NCI-H345 (cell line): Measurements from ENCODE around the gene SREBF1.

Experiments used
- DNase-seq: peaks from one replicate; lab custom pipeline; 2025; lab: John Stamatoyannopoulos, UW

The SREBF1 gene

DNA sequence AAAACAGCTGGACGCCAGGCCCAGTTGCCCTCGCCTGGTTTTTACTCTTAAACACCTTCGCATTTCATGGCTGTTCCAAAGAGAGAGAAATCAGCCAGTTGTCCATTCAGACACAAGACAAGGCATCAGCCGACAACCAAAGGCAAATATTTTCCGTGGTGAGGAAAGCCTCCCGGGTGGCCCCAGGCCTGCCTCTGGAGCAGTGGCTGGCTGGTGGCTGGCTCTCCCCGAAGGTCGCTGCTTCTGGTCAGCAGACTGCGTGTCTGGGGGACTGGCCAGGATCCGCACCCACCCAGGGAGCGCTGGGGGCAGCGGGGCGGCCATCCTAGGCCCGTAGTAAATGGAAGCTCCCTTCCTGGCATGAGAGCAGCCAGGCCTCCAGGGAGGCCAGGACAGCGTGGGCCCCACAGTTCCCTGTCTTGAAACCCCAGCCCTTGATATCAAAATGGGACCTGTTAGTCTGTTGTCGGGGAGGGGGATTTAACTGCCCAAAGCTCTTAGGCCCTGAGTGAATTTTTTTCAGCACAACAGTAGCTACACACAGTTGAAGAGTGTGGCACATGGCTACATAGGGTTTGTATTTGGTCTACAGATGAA lies 57.7 kb downstream of the SREBF1 start:
- DNase-seq, result no peak

DNA sequence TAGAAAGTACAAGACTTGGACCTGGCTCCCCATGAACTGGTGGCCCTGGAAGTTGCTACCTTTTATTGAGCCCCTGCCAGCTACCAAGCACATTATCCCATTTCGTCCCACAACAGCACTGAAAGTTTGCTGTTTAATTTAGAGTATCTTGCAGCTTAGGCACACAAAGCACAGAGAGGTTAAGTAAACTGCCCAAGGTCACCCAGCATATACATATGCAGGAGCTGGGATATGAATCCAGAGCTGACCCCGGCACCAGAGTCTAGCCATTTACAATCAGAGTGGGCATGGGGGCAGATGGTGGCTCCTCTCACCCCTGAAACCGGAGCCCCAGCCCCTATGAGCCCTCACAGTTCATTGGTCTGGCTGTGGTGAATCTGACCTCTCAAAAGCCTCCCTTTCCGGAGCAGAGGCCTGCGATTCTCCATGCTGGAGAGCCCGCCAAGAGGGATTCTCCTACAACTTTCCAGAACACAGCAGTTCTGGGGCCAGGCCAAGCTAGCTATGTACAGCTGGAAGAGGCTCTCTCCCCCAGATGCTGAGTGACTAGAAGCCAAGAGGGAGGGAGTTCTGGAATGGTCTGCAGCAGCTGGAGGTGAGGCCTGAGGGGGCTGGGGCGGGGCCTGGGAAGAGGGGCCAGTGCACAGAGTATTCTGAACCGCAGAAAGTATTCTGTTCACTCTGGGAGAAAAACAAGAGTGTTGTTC lies 58.3 kb downstream of the SREBF1 start:
- no peak for DNase-seq

GRCh38 chr17:17776889-17777288 lies 59.9 kb downstream of the SREBF1 start:
- DNase-seq, result no peak

DNA sequence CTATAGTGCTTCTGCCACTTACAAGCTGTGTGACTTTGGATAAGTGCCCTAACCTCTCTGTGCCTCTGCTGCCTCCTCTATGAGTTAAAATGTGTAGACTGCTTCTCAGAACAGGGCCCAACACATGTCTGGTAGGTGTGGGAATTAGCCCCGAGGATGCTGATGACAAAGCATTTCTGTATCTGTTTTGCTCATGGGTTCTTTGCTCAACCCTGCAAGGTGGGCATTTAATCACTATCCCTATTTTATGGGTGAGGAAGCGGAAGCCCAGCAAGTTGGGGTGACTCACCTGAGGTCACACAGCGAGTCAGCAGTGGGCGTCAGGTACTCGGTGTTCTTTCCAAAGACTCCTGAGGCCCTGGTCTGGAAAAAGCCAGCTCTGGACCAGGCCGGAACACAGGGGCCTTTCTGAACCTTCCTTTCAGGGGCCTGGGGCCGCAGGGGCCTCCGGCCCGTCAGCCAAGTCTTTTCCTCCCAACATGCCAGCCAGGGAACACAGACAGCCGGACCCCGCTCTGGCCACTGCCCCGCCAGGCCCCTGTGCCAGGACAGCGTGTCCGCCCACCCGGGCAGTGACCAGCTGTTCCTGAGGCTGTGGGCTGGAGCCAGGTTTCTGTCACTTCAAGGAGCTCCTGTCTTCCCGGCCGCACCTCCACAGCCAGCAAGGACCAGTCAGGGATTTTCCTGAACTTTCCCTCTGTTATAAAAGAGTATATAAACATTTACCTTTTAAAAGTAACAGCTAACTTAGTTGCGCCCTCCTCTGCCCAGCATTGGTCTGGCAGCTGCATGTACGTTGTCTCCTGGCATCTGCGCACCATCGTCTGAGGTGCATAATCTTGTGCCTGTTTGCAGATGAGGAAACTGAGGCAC lies 62.5 kb downstream of the SREBF1 start:
- no peak for DNase-seq

DNA sequence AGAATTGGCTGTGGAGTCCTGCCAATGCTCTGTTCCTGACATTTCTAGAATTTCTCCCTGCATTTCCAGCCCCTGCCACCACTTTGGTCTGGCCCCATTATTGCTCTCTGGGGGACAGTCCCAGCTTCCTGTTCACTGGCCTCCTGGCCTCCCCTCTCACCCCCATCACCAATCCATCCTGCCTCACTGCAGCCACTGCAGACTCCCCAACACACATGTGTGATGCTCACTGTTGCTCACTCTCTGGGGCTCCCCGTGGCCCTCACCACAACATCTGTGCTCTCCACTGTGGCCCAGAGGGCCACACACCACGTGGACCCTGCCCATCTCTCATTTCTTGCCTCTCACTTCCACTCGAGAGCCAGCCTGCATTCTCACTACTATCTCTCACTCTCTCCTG lies 64.6 kb downstream of the SREBF1 start:
- no peak for DNase-seq

DNA sequence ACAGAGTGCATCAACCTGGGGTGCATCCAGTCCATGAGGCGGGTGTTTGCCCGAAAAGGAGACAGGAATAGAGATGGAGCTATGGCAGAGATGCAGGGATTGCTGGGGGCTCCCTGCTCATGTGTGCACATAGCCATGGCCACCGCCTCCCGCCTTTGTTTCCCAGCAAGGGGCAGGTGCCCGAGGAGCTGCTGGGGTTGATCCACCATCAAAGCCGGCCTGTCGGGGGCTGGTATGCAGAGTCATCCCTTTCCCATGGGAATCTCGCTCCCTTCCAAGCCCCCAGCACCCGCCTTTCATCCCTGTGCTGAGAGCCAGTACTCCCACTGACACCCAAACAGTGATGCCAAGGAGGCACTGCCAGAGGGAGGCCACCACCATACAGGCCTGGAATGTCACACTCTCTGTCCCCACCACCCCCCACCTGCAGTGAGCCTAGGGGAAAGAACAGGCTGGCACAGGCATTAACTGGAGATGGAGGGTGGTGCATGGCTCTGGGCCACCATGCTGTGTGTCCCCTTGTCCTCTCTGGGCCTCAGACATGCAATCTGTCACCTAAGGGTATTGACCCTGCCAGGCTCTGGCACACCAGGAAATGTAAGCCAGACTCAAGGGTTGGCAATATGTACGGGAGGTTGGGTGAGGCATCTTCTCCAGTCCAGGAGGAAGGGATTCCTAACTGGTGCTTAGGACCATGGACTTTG lies 65.1 kb downstream of the SREBF1 start:
- no peak for DNase-seq

DNA sequence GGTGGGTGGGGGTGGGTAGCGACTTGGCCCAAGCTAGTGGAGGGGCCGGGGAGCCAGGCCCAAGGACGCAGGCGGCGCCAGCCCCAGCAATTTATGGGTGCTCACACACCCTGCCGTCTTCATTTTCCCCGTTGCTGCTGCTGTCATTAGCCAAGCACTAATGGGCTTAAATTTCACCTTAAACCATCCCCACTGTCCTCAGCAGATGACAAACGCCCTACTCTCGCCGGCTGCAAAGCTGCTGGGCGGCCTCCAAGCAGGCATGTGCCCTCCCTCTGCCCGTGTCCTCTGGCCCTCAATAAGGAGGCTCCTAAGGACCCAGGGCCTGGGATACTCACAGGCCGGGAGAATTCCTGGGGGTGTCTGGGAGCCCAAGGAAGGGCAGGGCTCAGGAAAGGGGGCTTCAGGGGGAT lies 66.1 kb downstream of the SREBF1 start:
- DNase-seq, result no peak

DNA sequence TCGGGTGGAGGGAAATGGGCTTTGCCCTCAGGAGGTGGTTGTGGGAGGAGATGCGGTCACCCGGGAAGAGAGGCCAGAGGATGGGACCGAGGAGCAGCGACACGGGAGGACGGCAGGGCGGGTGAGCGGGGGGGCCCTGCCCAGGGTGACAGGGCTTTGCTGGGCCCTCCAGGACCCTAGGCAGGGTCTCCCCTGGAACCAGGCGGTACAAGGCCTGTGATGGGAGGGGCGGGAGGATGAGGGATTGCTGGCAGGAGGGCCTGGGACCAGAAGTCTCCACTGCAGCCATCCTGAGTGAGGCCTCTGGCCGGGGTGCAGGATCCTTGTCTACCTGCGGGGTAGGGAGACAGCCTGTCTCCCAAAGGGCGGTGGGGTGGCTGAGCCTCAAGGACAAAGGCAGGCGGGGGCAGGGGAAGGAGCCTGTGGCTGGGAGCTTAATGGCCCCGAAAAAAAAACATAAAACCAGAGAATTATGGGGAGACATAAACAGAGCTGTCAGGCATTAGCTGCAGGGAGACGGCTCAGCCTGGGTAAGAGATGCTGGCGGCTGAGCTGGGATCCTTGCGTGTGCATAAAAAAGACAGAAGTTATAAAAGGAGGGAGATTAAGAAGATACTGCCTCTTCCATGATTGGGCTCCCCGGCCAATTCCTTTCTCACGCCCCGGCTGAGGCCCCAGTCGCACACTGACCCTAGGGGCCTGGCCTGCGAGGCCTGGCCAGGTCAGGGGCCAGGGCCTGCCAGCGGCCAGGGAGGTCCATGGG lies 66.7 kb downstream of the SREBF1 start:
- no peak for DNase-seq

DNA sequence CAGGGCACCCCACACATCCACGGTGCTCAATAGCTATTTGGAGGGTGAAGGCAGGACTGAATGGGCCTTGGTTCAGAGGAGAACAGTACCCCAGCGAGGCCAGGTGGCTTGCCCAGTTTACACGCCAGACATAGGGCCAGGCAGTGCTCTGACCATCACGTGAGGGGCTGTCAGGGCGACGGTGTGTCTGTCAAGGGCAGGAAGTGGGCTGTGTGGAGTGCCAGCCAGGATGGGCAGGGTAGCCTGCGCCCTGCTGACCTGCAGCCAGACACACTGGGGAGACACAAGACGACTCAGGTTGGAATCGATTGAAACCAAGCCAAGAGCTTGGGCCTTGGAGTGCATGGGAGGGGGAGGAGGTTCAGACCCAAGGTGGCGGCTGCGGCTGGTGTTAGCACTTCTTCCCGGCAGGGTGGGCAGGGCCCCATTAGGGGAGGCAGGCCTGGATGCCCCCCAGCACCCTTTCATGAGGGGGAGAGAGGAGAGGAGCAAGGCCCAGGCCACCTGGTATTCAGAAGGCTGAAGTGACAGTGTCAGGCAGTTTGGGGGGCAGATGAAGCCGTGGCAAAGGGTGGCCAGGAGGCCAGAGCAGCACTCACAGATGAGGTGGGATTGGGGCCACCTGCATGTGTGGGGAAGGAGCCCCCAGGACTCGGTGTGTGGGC lies 68.2 kb downstream of the SREBF1 start:
- DNase-seq, result no peak

DNA sequence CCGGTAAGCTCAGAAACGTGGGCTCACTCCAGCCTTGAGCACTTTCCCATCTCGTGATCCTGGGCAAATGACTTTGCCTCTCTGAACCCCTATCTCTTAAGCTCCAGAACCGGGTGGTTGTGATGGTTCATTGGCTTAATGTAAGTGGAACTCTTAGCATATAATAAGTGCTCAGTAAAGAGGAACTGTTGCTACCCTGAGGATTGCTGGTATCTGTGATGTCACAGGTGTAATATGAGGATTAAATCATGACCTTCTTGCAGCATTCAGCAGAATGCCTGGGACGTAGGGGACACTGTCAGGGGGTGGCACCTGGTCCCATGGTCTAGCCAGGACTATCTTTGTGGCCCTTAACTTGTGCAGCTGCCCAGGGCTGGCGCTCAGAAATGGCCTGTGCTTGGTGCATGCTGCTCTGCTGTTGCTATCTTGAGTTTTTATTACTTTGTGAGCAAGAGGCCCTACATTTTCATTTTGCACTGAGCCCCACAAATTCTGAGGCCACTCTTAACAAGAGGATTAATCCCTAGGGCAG lies 68.8 kb downstream of the SREBF1 start:
- no peak for DNase-seq

DNA sequence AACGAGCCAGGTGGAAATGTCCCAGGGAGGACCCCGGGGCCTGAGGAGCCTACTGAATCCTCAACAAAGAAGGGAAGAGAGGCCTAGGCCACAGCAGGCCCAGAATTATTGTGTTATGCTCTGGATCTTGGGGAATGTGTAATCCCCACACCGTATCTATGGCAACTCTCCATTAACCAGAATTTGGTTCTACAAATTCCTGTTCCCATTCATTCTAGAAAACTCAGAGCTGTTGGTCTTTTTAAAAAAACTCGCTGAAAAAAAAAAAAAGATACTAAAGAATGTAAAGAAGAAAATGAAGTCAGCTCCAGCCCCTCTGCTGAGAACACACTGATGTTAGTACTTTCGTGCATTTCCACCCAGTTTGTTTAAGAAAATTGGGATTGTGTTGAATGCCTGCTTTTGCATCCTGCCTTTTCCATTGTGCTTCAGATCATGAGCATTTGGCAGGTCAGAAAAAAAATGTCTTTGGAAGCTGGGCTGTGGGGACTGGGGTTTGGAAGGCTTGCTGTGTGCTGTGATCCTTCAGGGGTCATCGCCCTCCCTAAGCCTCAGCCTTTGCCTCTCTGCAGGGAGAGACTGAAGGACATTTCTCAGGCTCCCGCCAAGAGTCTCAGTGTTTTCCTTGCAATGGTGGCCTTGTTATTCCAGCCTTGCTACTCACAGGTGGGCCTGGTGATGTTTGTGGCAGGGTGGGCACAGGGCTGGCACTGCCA lies 69.5 kb downstream of the SREBF1 start:
- no peak for DNase-seq

- DNase-seq, result no peak
These were observed 70.1 kb downstream of the SREBF1 start for GRCh38 chr17:17766744-17767120.

GRCh38 chr17:17766077-17766743 lies 70.6 kb downstream of the SREBF1 start:
- DNase-seq, result no peak

GRCh38 chr17:17765359-17766076 lies 71.3 kb downstream of the SREBF1 start:
- DNase-seq, result no peak

DNA sequence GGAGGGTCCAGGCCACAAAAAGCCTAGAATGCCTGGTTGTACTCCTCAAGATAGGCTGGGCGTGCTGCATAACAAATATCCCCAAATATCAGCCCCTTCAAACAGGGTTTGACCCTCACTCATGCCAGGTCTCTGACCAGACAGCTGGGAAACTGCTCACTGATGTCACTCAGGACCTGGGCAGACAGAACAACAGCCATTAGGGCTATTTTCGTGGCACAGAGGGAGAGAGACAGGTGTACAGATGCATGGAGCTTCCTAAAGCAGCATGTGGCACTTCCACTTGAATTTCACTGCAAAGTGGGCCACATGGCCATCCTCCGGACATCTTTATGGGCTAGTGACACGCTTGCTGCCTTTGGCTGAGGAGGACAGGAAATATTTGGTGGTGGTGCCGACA lies 73.1 kb downstream of the SREBF1 start:
- no peak for DNase-seq

DNA sequence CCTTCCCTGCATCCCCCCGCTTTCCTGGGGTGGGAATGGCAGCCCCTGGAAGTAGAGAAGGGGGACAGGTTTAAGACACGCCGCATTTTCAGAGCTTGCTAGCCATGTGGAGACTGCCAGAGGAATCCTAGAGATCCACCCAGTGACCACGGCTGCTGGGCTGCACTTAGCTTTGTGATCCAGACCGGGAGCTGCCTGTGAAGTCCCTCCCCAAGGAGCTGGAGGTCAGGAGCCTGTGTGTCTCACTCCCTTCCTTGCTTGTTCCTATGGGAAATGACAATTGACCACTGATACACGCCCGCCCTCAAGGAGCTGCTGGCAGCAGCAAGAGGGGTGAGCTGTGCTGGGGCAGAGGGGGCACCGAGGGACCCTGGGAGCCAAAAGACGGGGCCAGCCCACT lies 73.7 kb downstream of the SREBF1 start:
- DNase-seq, result no peak

DNA sequence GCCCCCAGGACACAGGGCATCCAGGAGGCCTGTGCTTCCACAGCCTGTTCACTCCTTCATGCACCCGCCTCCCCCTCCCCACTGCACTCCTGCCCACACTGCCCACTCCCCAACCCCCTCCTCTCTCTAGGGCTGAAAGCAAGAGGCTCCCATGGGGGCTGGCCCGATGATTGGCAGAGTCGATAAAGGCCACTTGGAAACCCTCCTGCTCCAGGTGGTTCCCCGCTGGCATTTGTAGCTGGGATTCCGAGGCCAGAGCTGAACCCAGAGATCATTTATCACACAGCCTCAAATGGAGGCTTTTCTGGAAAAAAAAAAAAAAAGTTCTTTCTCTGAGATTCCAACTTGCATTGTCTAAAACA lies 74.1 kb downstream of the SREBF1 start:
- no peak for DNase-seq
